NCI-H2107 (cell line): Measurements from ENCODE around the gene HAS3.

Experiments used
- DNase-seq: peaks from one replicate; lab custom pipeline; 2025; lab: John Stamatoyannopoulos, UW

Gene HAS3

DNA sequence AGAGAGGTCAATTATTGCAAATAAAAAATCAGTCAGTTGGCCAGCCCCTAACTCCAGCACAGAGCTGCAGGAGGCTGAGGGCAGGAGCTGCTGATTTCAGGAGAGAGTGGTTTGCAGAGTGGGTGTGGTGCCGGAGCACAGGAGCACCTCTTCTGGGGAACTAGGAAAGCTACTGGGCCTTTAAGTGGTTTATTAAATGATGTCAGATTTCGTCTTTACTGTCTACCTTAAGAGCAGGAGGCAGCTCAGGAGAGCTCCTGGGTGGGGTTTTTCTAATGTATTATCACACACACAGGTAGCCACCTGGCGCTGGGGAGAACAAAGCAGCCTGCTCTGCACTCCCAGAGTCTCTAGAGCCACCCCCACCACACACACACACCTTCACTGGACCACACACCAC, 11.5 kb upstream of the HAS3 start:
- DNase-seq = no peak

- DNase-seq = no peak
Measured at GRCh38 chr16:69094501-69094900, 11.0 kb upstream of the HAS3 start.

DNA sequence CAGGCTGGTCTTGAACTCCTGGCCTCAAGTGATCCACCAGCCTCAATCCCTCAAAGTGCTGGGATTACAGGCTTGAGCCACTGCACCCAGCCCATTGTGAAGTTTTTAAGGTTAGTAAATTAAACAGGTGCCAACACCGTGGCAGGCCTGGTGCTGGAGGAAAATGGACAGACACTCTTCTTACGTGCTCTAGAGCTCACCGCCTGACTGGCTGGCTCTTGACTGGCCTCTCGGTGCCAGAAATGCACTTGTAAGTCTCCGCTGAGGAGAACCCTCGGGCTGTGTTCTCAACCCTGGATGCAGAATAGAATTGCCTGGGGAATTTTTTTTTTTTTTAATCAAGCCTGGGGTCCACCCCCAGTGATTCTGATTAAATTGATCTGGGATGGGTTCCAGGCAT, 10.3 kb upstream of the HAS3 start:
- DNase-seq = no peak

GRCh38 chr16:69100071-69100691, 5.3 kb upstream of the HAS3 start:
- DNase-seq = no peak

GRCh38 chr16:69106491-69107315, 1.2 kb downstream of the HAS3 start:
- DNase-seq = no peak

DNA sequence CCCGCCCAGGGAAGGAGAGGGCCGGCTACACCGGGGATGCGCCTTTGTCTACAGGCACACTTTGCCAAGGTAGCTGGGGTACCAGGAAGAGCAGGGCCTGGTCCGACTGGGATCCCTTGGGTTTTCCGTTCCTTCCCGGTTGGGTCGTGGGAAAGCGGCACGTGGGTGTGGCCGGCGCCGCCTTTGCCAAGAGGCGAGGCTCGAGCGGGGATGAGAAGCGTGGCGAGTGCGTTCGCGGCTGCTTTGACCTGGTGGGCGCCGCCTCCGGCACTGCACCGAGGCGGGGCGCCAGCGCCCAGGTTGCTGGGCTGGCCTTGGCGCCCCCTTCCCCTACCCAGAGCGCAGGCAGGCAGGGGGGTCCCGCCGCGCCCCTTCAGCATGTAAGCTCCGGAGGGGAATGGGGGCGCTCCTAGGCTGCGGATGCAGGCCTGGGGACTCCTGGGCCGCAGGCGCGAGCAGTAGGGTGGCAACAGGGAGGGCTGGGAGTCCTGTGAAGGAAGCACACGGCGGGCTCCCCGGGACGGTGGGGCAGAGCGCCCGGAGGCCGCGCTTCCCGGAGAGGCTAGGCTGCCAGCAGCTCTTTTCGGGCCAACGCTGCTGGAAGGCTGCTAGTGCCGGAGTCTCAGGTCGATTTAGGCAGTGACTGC, 2.0 kb downstream of the HAS3 start:
- DNase-seq = no peak

GRCh38 chr16:69108064-69108904, 2.8 kb downstream of the HAS3 start:
- DNase-seq = no peak

GRCh38 chr16:69108905-69109252, 3.4 kb downstream of the HAS3 start:
- no peak for DNase-seq

DNA sequence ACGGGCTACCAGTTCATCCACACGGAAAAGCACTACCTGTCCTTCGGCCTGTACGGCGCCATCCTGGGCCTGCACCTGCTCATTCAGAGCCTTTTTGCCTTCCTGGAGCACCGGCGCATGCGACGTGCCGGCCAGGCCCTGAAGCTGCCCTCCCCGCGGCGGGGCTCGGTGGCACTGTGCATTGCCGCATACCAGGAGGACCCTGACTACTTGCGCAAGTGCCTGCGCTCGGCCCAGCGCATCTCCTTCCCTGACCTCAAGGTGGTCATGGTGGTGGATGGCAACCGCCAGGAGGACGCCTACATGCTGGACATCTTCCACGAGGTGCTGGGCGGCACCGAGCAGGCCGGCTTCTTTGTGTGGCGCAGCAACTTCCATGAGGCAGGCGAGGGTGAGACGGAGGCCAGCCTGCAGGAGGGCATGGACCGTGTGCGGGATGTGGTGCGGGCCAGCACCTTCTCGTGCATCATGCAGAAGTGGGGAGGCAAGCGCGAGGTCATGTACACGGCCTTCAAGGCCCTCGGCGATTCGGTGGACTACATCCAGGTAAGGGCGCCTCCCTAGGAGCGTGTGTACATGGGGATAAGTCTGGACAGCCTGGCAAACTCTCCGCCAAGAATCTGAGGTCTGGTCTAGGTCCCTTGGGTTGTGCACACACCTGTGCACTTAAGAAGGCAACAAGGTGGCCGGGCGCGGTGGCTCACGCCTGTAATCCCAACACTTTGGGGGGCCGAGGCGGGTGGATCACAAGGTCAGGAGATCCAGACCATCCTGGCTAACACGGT, 4.2 kb downstream of the HAS3 start:
- no peak for DNase-seq

- DNase-seq = no peak
Measured at GRCh38 chr16:69110406-69110805, 5.0 kb downstream of the HAS3 start.

- DNase-seq = no peak
Measured at GRCh38 chr16:69111216-69111875, 5.9 kb downstream of the HAS3 start.

GRCh38 chr16:69111876-69112230, 6.4 kb downstream of the HAS3 start:
- DNase-seq = no peak

- no peak for DNase-seq
Measured at GRCh38 chr16:69112285-69113129, 7.1 kb downstream of the HAS3 start.

DNA sequence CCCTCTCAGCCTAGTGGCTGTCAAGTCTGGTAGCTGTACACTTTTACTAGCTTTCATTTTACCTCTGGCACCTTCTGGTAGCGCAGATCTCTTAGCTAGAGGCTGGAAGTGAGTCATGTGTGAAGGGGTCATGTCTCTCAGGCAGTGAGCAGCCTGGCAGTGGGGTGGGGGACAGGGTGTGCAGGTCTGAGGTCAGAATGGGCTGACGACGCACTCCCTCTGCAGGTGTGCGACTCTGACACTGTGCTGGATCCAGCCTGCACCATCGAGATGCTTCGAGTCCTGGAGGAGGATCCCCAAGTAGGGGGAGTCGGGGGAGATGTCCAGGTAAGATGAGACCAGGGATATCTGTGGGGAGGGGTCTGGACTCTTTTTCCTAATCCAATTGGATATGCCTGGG, 7.8 kb downstream of the HAS3 start:
- no peak for DNase-seq

DNA sequence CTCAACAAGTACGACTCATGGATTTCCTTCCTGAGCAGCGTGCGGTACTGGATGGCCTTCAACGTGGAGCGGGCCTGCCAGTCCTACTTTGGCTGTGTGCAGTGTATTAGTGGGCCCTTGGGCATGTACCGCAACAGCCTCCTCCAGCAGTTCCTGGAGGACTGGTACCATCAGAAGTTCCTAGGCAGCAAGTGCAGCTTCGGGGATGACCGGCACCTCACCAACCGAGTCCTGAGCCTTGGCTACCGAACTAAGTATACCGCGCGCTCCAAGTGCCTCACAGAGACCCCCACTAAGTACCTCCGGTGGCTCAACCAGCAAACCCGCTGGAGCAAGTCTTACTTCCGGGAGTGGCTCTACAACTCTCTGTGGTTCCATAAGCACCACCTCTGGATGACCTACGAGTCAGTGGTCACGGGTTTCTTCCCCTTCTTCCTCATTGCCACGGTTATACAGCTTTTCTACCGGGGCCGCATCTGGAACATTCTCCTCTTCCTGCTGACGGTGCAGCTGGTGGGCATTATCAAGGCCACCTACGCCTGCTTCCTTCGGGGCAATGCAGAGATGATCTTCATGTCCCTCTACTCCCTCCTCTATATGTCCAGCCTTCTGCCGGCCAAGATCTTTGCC, 9.0 kb downstream of the HAS3 start:
- no peak for DNase-seq

GRCh38 chr16:69114976-69115355, 9.5 kb downstream of the HAS3 start:
- no peak for DNase-seq

GRCh38 chr16:69115361-69115760, 9.9 kb downstream of the HAS3 start:
- no peak for DNase-seq

- DNase-seq = no peak
Measured at GRCh38 chr16:69115837-69116236, 10.4 kb downstream of the HAS3 start.

GRCh38 chr16:69116256-69116875, 10.9 kb downstream of the HAS3 start:
- no peak for DNase-seq
